Prostate gland (tissue), 2 donors: ENCODE results near the gene OTUD4.

Source experiments
- POLR2AphosphoS5 ChIP-seq: sonication (generic); formaldehyde crosslinking; IDR thresholded peaks from one replicate; pipeline ENCODE4 v1.6.1; 2017; ENCODE audit warnings: antibody characterized with exemption
- TF ChIP-seq, protein P1 (sequence below), 4 experiments: fragments of 200-600 bp in 2 of 4; fragments of 450-650 bp in 2 of 4; sonication (generic) in 2 of 4; IDR thresholded peaks; 1 replicate in 3 of 4; 2 replicates in 1 of 4; pipeline ENCODE4 v1.5.1; 2016 to 2019; ENCODE audit warnings: antibody characterized with exemption in 4 of 4, mild to moderate bottlenecking in 2 of 4, moderate library complexity in 2 of 4

DNA sequence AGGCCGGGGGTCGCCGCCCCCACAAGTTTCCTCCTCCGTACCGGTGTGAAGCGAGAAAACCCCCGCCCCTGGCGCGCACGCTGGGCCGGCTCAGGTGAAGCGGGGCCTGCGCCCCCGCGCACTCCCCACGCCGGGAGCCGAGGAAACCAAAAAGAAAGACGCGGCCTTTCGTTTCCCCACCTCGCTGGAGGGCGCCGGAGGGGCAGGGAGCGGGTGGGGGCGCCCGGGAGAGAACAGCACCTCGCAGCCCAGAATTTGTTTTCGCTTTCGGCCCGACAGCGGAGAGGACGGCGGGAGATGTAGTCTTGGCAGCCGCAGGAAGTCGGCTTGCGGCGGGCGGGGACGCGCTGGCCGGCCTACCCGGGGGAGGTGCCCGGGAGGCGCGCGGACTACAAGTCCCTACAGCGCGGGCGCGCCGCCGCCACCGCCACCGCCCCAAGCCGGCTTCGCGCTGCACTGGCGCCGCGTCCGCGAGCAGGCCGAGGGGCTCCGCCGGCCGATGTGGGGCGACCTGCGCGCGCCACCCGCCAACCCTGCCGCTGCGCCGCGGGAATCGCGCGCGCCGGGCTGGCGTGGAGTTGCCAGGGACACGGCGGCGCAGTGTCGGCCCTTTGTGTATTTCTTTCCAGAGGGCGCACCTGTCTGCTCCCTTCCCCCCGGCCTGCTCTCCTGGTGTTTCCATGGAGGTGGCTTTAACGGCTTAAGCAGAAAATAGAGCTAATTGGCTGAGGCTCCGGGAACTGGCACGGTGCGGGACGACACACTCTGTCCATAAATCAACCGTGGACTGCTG, at the start of gene OTUD4:
- TF ChIP-seq, protein P1, sequence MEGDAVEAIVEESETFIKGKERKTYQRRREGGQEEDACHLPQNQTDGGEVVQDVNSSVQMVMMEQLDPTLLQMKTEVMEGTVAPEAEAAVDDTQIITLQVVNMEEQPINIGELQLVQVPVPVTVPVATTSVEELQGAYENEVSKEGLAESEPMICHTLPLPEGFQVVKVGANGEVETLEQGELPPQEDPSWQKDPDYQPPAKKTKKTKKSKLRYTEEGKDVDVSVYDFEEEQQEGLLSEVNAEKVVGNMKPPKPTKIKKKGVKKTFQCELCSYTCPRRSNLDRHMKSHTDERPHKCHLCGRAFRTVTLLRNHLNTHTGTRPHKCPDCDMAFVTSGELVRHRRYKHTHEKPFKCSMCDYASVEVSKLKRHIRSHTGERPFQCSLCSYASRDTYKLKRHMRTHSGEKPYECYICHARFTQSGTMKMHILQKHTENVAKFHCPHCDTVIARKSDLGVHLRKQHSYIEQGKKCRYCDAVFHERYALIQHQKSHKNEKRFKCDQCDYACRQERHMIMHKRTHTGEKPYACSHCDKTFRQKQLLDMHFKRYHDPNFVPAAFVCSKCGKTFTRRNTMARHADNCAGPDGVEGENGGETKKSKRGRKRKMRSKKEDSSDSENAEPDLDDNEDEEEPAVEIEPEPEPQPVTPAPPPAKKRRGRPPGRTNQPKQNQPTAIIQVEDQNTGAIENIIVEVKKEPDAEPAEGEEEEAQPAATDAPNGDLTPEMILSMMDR (IDR thresholded peaks at IDR 0.05) = peak in 1 of 4 experiments; percentile 26
- TF ChIP-seq POLR2AphosphoS5 = peak; percentile 64
